Activated naive CD4-positive, alpha-beta T cell treated with anti-CD3 and anti-CD28 coated beads, Interleukin-2, amount 50 U/mL, for 24 hours (primary cell): ENCODE measurements around the gene HIGD2B.
"Not testable (repeated sequence)": the region's sequence is repeated elsewhere in the genome, so short reads cannot be mapped to it uniquely, and the experiment has no call there.

Source experiments
- H3K27ac Mint-ChIP-seq: one replicate; pipeline ENCODE4 v1.8.0; 2021; ENCODE audit warnings: mild to moderate bottlenecking, mixed read lengths
- H3K27me3 Mint-ChIP-seq: one replicate; pipeline ENCODE4 v1.8.0; 2021; ENCODE audit warnings: mixed read lengths
- H3K36me3 Mint-ChIP-seq: one replicate; pipeline ENCODE4 v1.8.0; 2021; ENCODE audit warnings: mixed read lengths
- H3K4me1 Mint-ChIP-seq: one replicate; pipeline ENCODE4 v1.8.0; 2021; ENCODE audit warnings: mixed read lengths
- H3K4me3 Mint-ChIP-seq: one replicate; pipeline ENCODE4 v1.8.0; 2021; ENCODE audit warnings: mild to moderate bottlenecking, mixed read lengths
- H3K9me3 Mint-ChIP-seq: one replicate; pipeline ENCODE4 v1.8.0; 2021; ENCODE audit warnings: mixed read lengths

The HIGD2B gene

DNA sequence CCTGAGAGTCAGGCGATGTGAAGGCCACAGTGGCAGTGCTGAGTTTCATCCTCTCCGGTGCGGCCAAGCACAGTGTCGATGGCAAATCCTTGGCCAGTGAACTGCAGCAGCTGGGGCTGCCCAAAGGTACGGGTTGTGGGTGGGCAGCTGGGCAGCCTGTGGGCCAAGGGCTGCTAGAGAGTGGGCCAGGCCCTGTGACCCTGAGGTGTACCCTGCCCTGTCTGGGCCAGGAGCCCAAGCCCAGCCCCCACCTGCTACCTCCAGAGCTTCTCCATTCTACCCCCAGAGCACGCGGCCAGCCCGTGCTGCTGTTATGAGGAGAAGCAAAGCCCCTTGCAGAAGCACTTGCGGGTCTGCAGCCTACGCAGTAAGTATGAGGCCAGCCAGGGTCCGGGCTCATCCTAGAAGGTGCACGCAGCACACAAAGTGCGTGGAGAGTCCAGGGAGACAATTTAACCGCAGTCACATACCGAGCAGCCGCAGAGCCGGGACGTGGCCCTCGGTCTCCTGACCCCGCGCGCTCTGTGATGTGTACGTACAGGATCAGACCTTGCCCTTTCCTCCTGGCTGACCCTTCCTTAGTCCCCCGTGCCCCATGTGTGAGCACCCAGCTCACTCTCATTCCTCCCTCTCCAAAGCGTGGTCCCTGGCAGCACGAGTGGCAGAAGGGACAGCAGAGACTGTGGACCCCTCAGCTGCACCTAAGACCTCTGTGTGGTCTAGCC, 46.1 kb downstream of the HIGD2B start:
- not testable (repeated sequence) for H3K4me1 Mint-ChIP-seq, H3K36me3 Mint-ChIP-seq, H3K27ac Mint-ChIP-seq

DNA sequence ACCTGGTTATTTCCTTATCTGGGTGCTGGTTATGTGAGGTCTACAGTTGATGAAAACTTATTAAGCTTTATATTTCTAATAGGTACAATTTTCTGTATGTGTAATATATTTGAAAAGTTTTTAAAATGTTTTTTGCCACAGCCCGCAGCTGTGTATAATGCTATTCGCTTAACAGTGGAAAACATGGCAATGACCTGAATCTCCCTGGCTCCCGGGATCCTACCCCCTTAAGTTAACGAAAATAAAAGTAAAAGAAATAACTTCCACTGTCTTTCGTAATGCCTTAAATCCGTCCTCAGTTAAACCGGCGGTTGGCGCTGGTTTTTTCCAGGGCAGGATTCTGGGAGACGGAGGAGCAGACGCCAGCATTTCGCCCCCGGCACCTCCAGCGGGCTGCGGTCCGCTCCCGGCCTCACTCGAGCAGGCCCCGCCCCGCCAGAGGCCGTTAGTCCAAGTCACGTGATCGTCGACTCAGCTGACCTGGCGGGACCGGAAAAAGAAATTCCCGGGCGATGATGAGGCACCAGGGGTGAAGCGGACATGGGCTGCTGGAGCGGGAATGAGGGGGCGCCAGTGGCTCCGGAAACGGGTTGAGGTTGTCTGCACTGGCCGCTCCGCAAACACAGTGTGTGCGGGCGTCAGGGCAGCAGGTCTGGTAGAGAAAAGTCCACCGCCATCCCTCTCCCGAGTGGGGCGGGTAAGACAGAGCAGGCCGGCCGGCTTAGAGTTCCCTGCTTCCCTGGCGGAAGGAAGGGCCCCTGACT, 49.3 kb downstream of the HIGD2B start:
- H3K36me3 Mint-ChIP-seq, H3K4me1 Mint-ChIP-seq, H3K27me3 Mint-ChIP-seq, H3K27ac Mint-ChIP-seq, H3K9me3 Mint-ChIP-seq, H3K4me3 Mint-ChIP-seq: not testable (repeated sequence)

More for the DNA sequence above, 46.1 kb downstream of the HIGD2B start:
- H3K27me3 Mint-ChIP-seq, H3K9me3 Mint-ChIP-seq, H3K4me3 Mint-ChIP-seq: not testable (repeated sequence)

DNA sequence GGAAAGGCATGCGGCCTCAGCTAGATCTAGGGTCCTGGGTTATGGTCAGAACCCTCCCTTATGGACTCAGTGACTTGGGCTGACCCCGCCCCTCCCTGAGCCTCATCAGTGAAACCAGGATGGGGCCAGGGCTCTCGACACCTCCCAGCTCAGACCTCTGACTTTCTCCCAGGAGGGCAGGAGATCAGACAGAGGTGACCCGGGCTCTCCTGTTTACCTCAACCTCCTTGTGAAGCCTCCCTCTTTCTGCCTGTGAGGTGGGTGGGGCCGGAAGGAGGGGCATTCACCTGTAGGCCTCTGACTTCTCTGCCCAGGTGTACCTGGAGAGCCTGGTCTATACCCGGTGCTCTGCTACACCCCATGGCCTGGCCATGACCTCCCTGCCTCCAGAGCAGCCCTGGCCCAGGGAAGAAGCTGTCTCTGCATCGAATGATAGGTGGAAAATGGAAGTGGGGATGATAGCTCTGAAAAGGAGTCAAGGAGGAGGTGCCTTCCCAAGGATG, 56.9 kb downstream of the HIGD2B start:
- H3K36me3 Mint-ChIP-seq, H3K4me1 Mint-ChIP-seq, H3K4me3 Mint-ChIP-seq, H3K27me3 Mint-ChIP-seq, H3K9me3 Mint-ChIP-seq, H3K27ac Mint-ChIP-seq: not testable (repeated sequence)

DNA sequence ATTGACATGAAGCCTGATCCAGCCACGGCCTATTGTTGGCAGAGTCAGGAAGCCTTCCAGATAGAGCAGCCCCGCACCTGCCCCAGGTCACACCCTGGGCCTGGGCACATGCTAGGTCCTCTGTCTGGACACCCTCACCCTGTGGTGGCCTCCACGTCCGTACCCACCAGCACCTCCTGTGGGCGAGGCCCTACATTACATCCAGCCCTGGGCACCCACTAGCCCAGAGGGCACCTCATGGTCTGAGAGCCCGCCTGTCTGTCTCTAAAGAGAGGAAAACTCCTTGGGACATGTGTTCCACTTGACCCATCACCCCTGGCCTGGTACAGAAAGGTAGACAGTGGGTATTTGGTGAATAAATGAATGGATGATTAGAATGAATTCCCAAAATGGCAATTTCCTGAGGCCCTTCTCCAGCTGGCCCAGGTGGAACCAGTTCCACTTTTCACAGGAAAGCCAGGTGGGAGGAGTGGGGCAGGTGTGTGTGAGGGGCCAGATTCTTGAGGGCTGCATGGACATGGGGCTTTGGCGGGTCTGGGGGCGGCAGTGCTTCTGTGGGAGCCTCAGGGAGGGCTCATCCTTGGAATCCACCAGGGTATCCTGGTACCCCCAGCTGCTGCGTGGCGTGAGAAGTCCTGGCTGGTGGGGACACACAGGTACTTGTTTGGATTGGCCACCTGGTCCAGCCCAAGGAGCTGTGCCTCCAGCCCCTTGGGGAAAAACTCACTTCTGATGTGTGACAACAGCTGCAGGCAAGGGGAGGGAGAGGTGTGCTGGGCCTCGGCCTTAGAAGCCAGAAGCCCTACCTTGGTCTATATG, 57.5 kb downstream of the HIGD2B start:
- not testable (repeated sequence) for H3K36me3 Mint-ChIP-seq, H3K27me3 Mint-ChIP-seq, H3K9me3 Mint-ChIP-seq, H3K4me3 Mint-ChIP-seq, H3K4me1 Mint-ChIP-seq, H3K27ac Mint-ChIP-seq

DNA sequence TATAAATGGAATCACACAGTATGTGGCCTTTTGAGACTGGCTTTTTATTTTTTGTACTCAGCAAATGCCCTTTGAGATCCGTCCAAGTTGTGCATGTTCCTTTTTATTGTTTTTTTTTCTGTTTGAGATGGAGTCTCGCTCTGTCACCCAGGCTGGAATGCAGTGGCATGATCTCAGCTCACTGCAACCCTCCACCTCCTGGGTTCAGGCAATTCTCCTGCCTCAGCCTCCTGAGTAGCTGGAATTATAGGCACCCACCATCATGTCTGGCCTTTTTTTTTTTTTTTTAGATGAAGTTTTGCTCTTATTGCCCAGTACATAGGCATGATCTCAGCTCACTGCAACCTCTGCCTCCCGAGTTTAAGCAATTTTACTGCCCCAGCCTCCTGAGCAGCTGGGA, 59.8 kb downstream of the HIGD2B start:
- not testable (repeated sequence) for H3K36me3 Mint-ChIP-seq, H3K27me3 Mint-ChIP-seq, H3K4me3 Mint-ChIP-seq, H3K4me1 Mint-ChIP-seq, H3K27ac Mint-ChIP-seq, H3K9me3 Mint-ChIP-seq
